Measurements from ENCODE around the gene PSMC3. TPM values are rescaled to one million over a fixed set of nuclear protein-coding genes. Genes with fewer than 3 reads are reported as not detected.

PSMC3 gene
- total RNA-seq, 6 experiments from 2014 or later = 52.5 to 98.1 (median 63.3) TPM

DNA sequence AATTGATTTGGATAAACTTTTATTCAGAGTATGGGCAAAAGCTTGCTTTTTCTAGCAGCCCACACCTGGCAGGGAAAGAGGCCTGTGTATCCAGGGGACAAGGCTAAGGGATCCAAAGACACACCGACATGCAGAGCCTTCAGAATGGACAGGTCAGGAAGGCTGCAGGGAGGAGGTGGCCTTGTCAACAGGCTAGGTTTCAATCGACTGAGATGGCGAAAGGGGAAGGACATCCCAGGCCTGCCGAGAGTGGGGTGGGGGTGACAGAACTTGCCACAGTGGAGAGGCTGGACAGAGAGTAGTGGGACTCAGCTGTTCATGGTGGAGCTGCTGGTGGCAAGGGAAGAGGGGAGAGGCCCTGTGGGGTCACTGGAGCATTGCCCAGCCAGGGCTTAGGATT lies 23.1 kb downstream of the PSMC3 start:
- Histone ChIP-seq H3K27ac (no peak overlapping the region), H3K36me3 (no peaks in the 10 kb centered on the region), H3K4me3 (no peak overlapping the region), H3K4me1 (peaks cover 0 to 12% (median 2%) of the 10 kb centered on the region in 4 donors), H3K27me3 (no peaks in the 10 kb centered on the region), H3K9me3 (no peaks in the 10 kb centered on the region)
- 52% methylated on average over 3 of the region's 4 CpGs for WGBS (ENCODE audit: insufficient coverage, low coverage, low lambda C conversion rate, missing lambda C conversion rate)
- intact Hi-C loops (cut with DNase I) = no loop called here
- no peak for TF ChIP-seq POLR2A (IDR thresholded peaks at IDR 0.05)
- TF ChIP-seq, protein P1, sequence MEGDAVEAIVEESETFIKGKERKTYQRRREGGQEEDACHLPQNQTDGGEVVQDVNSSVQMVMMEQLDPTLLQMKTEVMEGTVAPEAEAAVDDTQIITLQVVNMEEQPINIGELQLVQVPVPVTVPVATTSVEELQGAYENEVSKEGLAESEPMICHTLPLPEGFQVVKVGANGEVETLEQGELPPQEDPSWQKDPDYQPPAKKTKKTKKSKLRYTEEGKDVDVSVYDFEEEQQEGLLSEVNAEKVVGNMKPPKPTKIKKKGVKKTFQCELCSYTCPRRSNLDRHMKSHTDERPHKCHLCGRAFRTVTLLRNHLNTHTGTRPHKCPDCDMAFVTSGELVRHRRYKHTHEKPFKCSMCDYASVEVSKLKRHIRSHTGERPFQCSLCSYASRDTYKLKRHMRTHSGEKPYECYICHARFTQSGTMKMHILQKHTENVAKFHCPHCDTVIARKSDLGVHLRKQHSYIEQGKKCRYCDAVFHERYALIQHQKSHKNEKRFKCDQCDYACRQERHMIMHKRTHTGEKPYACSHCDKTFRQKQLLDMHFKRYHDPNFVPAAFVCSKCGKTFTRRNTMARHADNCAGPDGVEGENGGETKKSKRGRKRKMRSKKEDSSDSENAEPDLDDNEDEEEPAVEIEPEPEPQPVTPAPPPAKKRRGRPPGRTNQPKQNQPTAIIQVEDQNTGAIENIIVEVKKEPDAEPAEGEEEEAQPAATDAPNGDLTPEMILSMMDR (IDR thresholded peaks at IDR 0.05) = no peak
- DNase-seq = peak in 1 of 3 donors; percentile 35
- no peak for ATAC-seq

GRCh38 chr11:47400768-47401279 lies 25.4 kb downstream of the PSMC3 start:
- no peaks in the 10 kb centered on the region for H3K36me3 ChIP-seq
- H3K4me3 ChIP-seq = peak overlapping the region in 1 of 3 donors; percentile 46
- H3K9me3 ChIP-seq = no peaks in the 10 kb centered on the region
- peak overlapping the region in 2 of 3 donors; percentile 49 to 63 for H3K27ac ChIP-seq
- TF ChIP-seq POLR2A (IDR thresholded peaks at IDR 0.05) = no peak
- TF ChIP-seq, protein P1 (IDR thresholded peaks at IDR 0.05) = no peak
- intact Hi-C loops (cut with DNase I) = no loop called here
- ATAC-seq = peak; percentile 54 to 74 (median 66)
- 27% methylated on average over 7 of the region's 8 CpGs for whole genome bisulfite sequencing (ENCODE audit: insufficient coverage, low coverage, low lambda C conversion rate, missing lambda C conversion rate)
- peaks cover 0 to 2% (median 0%) of the 10 kb centered on the region in 4 donors for H3K4me1 ChIP-seq
- DNase-seq = peak in 1 of 3 donors; percentile 38
- no peaks in the 10 kb centered on the region for H3K27me3 ChIP-seq

- H3K4me1 ChIP-seq = peaks cover 0 to 2% (median 0%) of the 10 kb centered on the region in 4 donors
- peak overlapping the region; percentile 43 to 63 (median 49) for H3K27ac ChIP-seq
- DNase-seq (peak in 2 of 3 donors; percentile 57 to 61), ATAC-seq (peak; percentile 74 to 79 (median 76))
- H3K9me3 ChIP-seq = no peaks in the 10 kb centered on the region
- peak; percentile 22 for TF ChIP-seq POLR2A (IDR thresholded peaks at IDR 0.05)
- TF ChIP-seq, protein P1 (IDR thresholded peaks at IDR 0.05) = no peak
- H3K36me3 ChIP-seq = no peaks in the 10 kb centered on the region
- peak overlapping the region; percentile 26 to 46 (median 44) for H3K4me3 ChIP-seq
- intact Hi-C loops (cut with DNase I) = no loop called here
- no peaks in the 10 kb centered on the region for H3K27me3 ChIP-seq
- WGBS (ENCODE audit: insufficient coverage, low coverage, low lambda C conversion rate, missing lambda C conversion rate) = 8% methylated on average over 11 of the region's 47 CpGs
These were observed 26.1 kb downstream of the PSMC3 start for GRCh38 chr11:47399860-47400767.

DNA sequence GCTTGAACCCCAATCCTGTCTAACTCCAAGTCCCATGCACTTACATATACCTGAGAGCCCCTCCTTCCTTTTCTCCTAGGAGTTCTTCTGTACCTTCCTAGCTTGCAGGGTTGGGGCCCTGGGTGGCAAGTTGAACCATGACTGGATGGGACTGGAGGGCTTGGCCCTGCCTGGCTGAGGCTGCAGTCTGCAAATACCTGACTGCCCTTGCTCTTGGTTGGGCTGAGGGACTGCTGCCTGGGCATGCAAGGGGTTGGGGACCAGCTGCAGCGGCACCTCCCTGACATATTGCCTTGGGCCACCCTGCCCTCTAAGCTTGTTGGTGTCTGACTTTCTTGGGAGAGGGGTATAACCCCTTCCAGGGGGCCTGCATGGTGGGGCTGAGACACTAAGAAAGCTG lies 27.7 kb downstream of the PSMC3 start:
- Histone ChIP-seq H3K36me3 (no peaks in the 10 kb centered on the region), H3K4me3 (no peak overlapping the region), H3K9me3 (no peaks in the 10 kb centered on the region), H3K4me1 (peaks cover 0 to 2% (median 0%) of the 10 kb centered on the region in 4 donors), H3K27ac (no peak overlapping the region), H3K27me3 (no peaks in the 10 kb centered on the region)
- ATAC-seq (no peak), DNase-seq (peak in 1 of 3 donors; percentile 21)
- intact Hi-C loops (cut with DNase I) = no loop called here
- TF ChIP-seq, protein P1 (IDR thresholded peaks at IDR 0.05) = no peak
- no peak for TF ChIP-seq POLR2A (IDR thresholded peaks at IDR 0.05)
- WGBS (ENCODE audit: insufficient coverage, low coverage, low lambda C conversion rate, missing lambda C conversion rate) = no CpG with 5 or more reads among the region's 1 CpG

Data from right lobe of liver (tissue), 6 donors.